HepG2 (cell line): ENCODE data around the gene ENG. TPM values are rescaled to one million over a fixed set of nuclear protein-coding genes. Genes with fewer than 3 reads are reported as not detected.

ENCODE experiments used
- ARNT2 ChIP-seq: sonication (generic); formaldehyde crosslinking; IDR thresholded peaks from 2 replicates; pipeline ENCODE4 v1.8.0; 2022; ENCODE audit warnings: mild to moderate bottlenecking, low read depth, missing genetic modification reagents, moderate library complexity
- CBFB ChIP-seq: sonication (generic); formaldehyde crosslinking; IDR thresholded peaks from 2 replicates; pipeline ENCODE4 v1.4.0; 2020; ENCODE audit warnings: missing genetic modification reagents
- CREM ChIP-seq, 2 experiments: sonication (generic) in 1 of 2; formaldehyde crosslinking in 1 of 2; IDR thresholded peaks; 2 replicates each; pipeline versions ENCODE4 v1.4.0 to v1.6.1; 2016 to 2020; ENCODE audit warnings: antibody characterized with exemption in 1 of 2, mild to moderate bottlenecking in 1 of 2, missing genetic modification reagents in 1 of 2
- DPF2 ChIP-seq: sonication (generic); formaldehyde crosslinking; IDR thresholded peaks from 2 replicates; pipeline ENCODE4 v1.4.0; 2020; ENCODE audit warnings: mild to moderate bottlenecking, low read depth, missing genetic modification reagents, borderline replicate concordance
- NR2F6 ChIP-seq, 2 experiments: IDR thresholded peaks; 2 replicates each; pipeline ENCODE4 v1.6.1; 2016; ENCODE audit warnings: antibody characterized with exemption in 1 of 2, mild to moderate bottlenecking in 1 of 2
- SALL2 ChIP-seq: sonication (generic); formaldehyde crosslinking; IDR thresholded peaks from 2 replicates; pipeline ENCODE4 v1.8.1; 2023; ENCODE audit warnings: mild to moderate bottlenecking, missing genetic modification reagents, inconsistent platforms
- SP4 ChIP-seq: sonication (generic); formaldehyde crosslinking; IDR thresholded peaks from 2 replicates; pipeline ENCODE4 v1.8.1; 2023; ENCODE audit warnings: mild to moderate bottlenecking, missing genetic modification reagents
- XBP1 ChIP-seq: sonication (generic); formaldehyde crosslinking; IDR thresholded peaks from 2 replicates; pipeline ENCODE4 v1.5.0; 2020; ENCODE audit warnings: missing genetic modification reagents
- polyA plus RNA-seq, 8 experiments: library from polyadenylated mRNA; depleted of rRNA in 3 of 8; stranded (reverse) in 7 of 8; unstranded in 1 of 8; fragments of >200 nt; fragmentation: Illumina TruSeq in 4 of 8; extraction: Trizol in 4 of 8; gene quantifications; 2 replicates each; pipeline versions ENCODE4 v1.2.1 to v1.2.3, GENCODE V29; 2011 to 2016; ENCODE audit warnings: low read depth in 4 of 8, missing spikeins in 1 of 8, mixed read lengths in 1 of 8; ENCODE audit not compliant: insufficient read depth in 1 of 8
- total RNA-seq, 5 experiments: library from RNA; depleted of rRNA; stranded (reverse); fragments of >200 nt; fragmentation: Illumina TruSeq; extraction: Trizol; gene quantifications; 2 replicates each; pipeline ENCODE4 v1.2.3, GENCODE V29; 2016; ENCODE audit warnings: low read depth in 1 of 5
- TF ChIP-seq, protein P1 (sequence below): sonication (generic); formaldehyde crosslinking; conservative IDR thresholded peaks from 2 replicates; pipeline ENCODE4 v1.4.0; 2020; ENCODE audit warnings: mild to moderate bottlenecking, missing genetic modification reagents, moderate library complexity
- TF ChIP-seq, protein P2 (sequence below): sonication (generic); formaldehyde crosslinking; IDR thresholded peaks from 2 replicates; pipeline ENCODE4 v1.5.1; 2020; ENCODE audit warnings: mild to moderate bottlenecking, missing genetic modification reagents, borderline replicate concordance
- TF ChIP-seq, protein P3 (sequence below), 2 experiments: sonication (generic) in 1 of 2; formaldehyde crosslinking in 1 of 2; IDR thresholded peaks; 2 replicates each; pipeline versions ENCODE4 v1.4.0 to v1.6.1; 2016 to 2020; ENCODE audit warnings: borderline replicate concordance in 1 of 2, low read depth in 1 of 2, mild to moderate bottlenecking in 1 of 2, missing genetic modification reagents in 1 of 2
- TF ChIP-seq, protein P4 (sequence below): IDR thresholded peaks from 2 replicates; pipeline ENCODE4 v1.6.1; 2016; ENCODE audit warnings: missing genetic modification reagents, missing compliant biosample characterization
- TF ChIP-seq, protein P5 (sequence below): IDR thresholded peaks from 2 replicates; pipeline ENCODE4 v1.6.1; 2016; ENCODE audit warnings: low read depth
- TF ChIP-seq, protein P6 (sequence below): IDR thresholded peaks from 2 replicates; pipeline ENCODE4 v1.6.1; 2016; ENCODE audit warnings: control low read depth

The ENG gene
- total and polyA plus RNA-seq, 2 of the 13 experiments (the other 11 are each of a cell fraction or from before 2014, with no cell fraction given): 0.02 to 1.1 TPM

DNA sequence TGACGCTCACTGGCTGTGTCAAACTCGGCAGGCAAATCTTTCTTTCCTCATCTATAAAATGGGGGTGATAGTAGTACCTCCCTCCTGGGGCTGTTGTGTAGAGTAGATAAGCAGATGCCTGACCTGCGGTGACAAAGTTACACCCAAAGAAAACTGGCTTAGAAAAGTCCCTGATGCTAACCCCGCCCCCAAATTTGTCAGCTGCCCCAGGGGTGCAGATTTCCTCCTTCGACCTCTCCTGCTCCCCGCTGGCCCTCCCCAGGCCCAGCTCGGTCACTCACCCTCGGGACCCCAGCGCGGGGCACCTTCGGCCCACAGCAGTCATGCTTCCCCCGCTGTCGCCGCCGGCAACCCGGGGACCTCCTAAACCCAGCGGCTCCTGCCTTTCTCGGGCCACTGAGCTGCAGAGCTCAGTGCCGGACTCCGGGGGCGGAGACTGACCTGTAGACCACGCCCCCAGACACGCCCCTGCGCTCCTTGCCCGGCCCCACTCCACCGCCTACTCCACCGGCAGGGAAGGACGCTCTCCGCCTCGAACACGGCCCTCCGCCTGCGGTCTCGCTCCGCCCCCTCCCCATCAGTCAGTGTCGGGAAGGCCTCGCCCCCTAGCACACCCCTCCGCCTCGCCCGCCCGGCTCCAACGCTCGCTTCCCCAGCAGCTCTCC lies 83.4 kb downstream of the ENG start (continued):
- no peak for TF ChIP-seq CREM (IDR thresholded peaks at IDR 0.05)
- TF ChIP-seq CREM (CRISPR knock-in tag; IDR thresholded peaks at IDR 0.05): no peak
- TF ChIP-seq XBP1 (CRISPR knock-in tag): no peak
- TF ChIP-seq, protein P1, sequence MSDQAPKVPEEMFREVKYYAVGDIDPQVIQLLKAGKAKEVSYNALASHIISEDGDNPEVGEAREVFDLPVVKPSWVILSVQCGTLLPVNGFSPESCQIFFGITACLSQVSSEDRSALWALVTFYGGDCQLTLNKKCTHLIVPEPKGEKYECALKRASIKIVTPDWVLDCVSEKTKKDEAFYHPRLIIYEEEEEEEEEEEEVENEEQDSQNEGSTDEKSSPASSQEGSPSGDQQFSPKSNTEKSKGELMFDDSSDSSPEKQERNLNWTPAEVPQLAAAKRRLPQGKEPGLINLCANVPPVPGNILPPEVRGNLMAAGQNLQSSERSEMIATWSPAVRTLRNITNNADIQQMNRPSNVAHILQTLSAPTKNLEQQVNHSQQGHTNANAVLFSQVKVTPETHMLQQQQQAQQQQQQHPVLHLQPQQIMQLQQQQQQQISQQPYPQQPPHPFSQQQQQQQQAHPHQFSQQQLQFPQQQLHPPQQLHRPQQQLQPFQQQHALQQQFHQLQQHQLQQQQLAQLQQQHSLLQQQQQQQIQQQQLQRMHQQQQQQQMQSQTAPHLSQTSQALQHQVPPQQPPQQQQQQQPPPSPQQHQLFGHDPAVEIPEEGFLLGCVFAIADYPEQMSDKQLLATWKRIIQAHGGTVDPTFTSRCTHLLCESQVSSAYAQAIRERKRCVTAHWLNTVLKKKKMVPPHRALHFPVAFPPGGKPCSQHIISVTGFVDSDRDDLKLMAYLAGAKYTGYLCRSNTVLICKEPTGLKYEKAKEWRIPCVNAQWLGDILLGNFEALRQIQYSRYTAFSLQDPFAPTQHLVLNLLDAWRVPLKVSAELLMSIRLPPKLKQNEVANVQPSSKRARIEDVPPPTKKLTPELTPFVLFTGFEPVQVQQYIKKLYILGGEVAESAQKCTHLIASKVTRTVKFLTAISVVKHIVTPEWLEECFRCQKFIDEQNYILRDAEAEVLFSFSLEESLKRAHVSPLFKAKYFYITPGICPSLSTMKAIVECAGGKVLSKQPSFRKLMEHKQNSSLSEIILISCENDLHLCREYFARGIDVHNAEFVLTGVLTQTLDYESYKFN (CRISPR knock-in tag): peak; percentile 55
- TF ChIP-seq, protein P2, sequence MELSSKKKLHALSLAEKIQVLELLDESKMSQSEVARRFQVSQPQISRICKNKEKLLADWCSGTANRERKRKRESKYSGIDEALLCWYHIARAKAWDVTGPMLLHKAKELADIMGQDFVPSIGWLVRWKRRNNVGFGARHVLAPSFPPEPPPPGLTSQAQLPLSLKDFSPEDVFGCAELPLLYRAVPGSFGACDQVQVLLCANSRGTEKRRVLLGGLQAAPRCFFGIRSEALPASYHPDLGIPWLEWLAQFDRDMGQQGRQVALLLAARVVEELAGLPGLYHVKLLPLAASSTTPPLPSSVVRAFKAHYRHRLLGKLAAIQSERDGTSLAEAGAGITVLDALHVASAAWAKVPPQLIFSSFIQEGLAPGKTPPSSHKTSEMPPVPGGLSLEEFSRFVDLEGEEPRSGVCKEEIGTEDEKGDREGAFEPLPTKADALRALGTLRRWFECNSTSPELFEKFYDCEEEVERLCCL: no peak
- 0 out of 2 replicates have a peak, but pooled peaks have one; percentile 43 for TF ChIP-seq ARNT2 (CRISPR knock-in tag)
- 0 out of 2 replicates have a peak, but pooled peaks have one; percentile 39 for TF ChIP-seq CBFB (CRISPR knock-in tag)
- TF ChIP-seq DPF2 (CRISPR knock-in tag): no peak
- TF ChIP-seq, protein P3, sequence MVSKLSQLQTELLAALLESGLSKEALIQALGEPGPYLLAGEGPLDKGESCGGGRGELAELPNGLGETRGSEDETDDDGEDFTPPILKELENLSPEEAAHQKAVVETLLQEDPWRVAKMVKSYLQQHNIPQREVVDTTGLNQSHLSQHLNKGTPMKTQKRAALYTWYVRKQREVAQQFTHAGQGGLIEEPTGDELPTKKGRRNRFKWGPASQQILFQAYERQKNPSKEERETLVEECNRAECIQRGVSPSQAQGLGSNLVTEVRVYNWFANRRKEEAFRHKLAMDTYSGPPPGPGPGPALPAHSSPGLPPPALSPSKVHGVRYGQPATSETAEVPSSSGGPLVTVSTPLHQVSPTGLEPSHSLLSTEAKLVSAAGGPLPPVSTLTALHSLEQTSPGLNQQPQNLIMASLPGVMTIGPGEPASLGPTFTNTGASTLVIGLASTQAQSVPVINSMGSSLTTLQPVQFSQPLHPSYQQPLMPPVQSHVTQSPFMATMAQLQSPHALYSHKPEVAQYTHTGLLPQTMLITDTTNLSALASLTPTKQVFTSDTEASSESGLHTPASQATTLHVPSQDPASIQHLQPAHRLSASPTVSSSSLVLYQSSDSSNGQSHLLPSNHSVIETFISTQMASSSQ (IDR thresholded peaks at IDR 0.05; ENCODE audit: low read depth): no peak
- TF ChIP-seq, protein P3 (CRISPR knock-in tag; IDR thresholded peaks at IDR 0.05; ENCODE audit: borderline replicate concordance): 0 out of 2 replicates have a peak, but pooled peaks have one; percentile 22
- 0 out of 2 replicates have a peak, but pooled peaks have one; percentile 36 for TF ChIP-seq SALL2 (CRISPR knock-in tag)
- no peak for TF ChIP-seq NR2F6 (IDR thresholded peaks at IDR 0.05)
- TF ChIP-seq NR2F6 (CRISPR knock-in tag; IDR thresholded peaks at IDR 0.05): 0 out of 2 replicates have a peak, but pooled peaks have one; percentile 25
- TF ChIP-seq, protein P4, sequence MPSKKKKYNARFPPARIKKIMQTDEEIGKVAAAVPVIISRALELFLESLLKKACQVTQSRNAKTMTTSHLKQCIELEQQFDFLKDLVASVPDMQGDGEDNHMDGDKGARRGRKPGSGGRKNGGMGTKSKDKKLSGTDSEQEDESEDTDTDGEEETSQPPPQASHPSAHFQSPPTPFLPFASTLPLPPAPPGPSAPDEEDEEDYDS (CRISPR knock-in tag): peak; percentile 33; the same call in 1 of the 2 replicates
- TF ChIP-seq SP4: peak; percentile 98
- TF ChIP-seq, protein P5, sequence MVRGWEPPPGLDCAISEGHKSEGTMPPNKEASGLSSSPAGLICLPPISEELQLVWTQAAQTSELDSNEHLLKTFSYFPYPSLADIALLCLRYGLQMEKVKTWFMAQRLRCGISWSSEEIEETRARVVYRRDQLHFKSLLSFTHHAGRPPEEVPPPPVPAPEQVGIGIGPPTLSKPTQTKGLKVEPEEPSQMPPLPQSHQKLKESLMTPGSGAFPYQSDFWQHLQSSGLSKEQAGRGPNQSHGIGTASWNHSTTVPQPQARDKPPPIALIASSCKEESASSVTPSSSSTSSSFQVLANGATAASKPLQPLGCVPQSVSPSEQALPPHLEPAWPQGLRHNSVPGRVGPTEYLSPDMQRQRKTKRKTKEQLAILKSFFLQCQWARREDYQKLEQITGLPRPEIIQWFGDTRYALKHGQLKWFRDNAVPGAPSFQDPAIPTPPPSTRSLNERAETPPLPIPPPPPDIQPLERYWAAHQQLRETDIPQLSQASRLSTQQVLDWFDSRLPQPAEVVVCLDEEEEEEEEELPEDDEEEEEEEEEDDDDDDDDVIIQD (CRISPR knock-in tag): peak; percentile 81; the same call in 1 of the 2 replicates
- TF ChIP-seq, protein P6, sequence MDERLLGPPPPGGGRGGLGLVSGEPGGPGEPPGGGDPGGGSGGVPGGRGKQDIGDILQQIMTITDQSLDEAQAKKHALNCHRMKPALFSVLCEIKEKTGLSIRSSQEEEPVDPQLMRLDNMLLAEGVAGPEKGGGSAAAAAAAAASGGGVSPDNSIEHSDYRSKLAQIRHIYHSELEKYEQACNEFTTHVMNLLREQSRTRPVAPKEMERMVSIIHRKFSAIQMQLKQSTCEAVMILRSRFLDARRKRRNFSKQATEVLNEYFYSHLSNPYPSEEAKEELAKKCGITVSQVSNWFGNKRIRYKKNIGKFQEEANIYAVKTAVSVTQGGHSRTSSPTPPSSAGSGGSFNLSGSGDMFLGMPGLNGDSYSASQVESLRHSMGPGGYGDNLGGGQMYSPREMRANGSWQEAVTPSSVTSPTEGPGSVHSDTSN (CRISPR knock-in tag): peak; percentile 71
